HPDE6-E6E7 (cell line): ENCODE data around the gene ATF7IP2.
A peak's percentile ranks its signal among the peaks of the same experiment; 100 is the strongest.
"Not testable (repeated sequence)": the region's sequence is repeated elsewhere in the genome, so short reads cannot be mapped to it uniquely, and the experiment has no call there.

ENCODE experiments used
- DNase-seq: peaks from one replicate; pipeline ENCODE4 v3.0.0; 2011; ENCODE audit warnings: missing footprints; ENCODE audit errors: extremely low spot score

Gene ATF7IP2

DNA sequence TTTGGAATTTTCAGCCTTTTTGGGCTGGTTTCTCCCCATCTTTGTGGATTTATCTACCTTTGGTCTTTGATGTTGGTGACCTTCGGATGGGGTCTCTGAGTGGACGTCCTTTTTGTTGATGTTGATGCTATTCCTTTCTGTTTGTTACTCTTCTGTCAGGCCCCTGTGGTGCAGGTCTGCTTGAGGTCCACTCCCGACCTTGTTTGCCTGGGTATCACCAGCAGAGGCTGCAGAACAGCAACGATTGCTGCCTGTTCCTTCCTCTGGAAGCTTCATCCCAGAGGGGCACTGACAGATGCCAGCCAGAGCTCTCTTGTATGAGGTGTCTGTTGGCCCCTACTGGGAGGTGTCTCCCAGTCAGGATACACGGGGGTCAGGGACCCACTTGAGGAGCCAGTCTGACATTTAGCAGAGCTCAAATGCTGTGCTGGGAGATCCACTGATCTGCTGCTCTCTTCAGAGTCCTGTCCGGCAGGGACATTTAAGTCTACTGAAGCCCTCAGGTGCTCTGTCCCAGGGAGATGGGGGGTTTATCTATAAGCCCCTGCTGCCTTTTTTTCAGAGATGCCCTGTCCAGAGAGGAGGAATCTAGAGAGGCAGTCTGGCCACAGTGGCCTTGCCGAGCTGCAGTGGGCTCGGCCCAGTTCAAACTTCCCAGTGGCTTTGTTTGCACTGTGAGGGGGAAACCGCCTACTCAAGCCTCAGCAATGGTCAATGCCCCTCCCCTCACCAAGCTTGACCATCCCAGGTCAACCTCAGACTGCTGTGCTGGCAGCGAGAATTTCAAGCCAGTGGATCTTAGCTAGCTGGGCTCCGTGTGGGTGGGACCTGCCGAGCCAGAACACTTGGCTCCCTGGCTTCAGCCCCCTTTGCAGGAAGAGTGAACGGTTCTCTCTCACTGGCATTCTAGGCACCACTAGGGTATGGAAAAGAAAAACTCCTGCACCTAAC is 66.6 kb downstream of the ATF7IP2 start:
- DNase-seq: not testable (repeated sequence)

- no peak for DNase-seq
Measured at GRCh38 chr16:10453159-10453510, 67.3 kb downstream of the ATF7IP2 start.

DNA sequence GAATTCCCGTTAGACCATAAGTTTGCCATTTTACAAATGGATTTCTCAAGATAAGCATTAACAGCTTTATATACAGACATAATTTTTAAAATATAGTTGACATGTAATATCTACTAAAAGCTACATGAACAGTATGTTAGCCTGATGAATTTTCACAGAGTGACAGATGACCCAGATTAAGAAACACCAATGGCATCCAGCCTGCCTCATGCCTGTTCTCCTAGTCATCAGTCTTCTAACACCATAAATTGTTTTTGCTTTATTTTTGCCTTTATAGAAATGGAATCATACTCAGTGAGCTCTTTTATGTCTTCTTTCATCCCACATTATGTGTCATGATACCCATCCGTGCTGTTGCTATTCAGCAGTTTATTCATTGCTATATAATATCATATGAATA is 80.0 kb downstream of the ATF7IP2 start:
- DNase-seq: no peak

- DNase-seq: no peak
Measured at GRCh38 chr16:10466313-10466712, 80.5 kb downstream of the ATF7IP2 start.

DNA sequence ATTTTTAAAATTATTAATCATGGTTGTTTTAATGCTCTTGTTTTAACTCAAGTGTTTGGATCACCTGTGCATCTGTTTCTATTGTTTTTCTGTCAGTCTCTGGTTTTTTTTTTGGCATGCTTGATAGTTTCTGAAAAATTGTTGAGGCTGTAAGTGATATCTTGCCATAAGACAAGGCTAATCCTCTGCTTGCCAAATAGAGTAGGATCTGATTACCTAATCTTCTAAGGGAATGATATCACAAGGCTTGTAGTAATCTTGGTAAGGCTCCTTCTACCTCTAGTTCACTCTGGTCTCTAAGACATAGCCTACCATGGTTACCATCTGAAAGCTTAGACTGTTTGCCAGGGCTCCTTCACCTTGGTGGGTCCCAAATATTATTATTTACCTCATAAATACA is 81.0 kb downstream of the ATF7IP2 start:
- DNase-seq: no peak

DNA sequence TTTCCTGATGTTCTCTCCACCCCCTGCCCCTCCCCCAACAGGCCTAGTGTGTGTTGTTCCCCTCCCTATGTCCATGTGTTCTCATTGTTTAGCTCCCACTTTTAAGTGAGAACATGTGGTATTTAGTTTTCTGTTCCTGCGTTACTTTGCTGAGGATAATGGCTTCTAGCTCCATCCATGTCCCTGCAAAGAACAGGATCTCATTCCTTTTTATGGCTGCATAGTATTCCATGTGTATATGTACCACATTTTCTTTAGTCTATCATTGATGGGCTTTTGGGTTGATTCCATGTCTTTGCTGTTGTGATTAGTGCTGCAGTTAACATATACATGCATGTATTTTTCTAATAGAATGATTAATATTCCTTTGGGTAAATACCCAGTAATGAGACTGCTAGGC is 90.8 kb downstream of the ATF7IP2 start:
- not testable (repeated sequence) for DNase-seq

- DNase-seq: no peak
Measured at GRCh38 chr16:10480151-10480550, 94.3 kb downstream of the ATF7IP2 start.

- no peak for DNase-seq
Measured at GRCh38 chr16:10485159-10485558, 99.3 kb downstream of the ATF7IP2 start.

DNA sequence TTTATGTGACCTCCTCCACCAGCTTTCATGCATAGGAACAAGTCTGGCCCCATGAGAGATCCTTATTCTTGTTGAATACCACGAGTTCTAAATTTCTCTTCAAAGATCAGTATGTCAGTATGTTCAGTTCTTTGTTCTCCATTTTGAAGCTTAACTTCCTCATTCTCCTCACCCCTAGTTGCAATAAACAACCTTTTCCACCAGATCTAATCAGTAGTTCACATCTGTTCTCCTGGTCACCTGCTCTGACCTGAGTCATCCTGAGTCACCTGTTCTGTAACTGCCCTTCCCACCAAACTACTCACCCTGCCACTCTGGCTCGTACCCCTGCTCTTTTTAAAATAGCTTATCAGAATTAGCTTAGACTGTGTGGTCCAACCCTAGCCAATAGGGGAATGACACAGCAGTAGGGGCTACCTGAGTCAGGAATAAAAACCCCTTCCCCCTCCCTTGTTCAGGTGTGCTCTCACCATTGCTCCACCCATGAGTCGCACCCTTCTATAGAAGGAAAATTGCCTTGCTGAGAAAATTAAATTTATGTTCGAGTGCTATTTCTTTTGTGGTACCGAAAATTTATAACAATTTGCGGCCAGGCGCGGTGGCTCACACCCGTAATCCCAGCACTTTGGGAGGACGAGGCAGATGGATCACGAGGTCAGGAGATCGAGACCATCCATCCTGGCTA is 100.0 kb downstream of the ATF7IP2 start:
- DNase-seq: no peak

DNA sequence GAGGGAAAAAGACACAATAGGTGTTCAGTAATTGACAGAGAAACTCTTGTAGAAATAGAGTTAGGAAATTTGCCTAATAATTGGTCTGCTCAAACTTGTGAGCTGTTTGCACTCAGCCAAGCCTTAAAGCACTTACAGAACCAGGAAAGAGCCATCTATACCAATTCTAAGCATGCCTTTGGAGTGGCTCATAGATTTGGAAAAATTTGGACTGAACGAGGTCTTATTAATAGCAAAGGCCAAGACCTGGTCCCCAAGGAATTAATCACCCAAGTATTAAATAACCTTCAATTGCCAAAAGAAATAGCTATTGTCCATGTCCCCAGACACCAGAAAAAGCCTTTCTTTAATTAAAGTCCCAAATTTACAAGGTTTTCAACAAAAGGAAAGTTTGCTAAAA is 104.3 kb downstream of the ATF7IP2 start:
- DNase-seq: no peak

DNA sequence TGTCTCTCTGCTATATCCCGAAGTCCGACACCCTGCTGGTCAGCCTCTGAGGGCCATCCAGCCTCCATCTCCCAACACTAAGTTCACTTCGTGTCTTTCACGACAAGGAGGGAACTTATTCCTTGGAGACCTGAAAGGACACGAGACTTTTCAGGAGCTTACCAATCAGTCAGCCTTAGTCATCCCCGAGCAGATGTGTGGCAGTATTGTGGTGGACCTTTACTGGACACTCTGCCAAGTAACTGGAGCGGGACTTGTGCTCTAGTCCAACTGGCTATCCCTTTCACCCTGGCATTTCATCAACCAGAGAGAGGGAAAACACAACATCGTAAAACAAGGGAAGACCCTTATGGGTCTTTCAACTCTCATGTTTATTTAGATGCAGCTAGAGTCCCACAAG is 107.4 kb downstream of the ATF7IP2 start:
- DNase-seq: no peak

- no peak for DNase-seq
Measured at GRCh38 chr16:10494343-10495030, 108.6 kb downstream of the ATF7IP2 start.

DNA sequence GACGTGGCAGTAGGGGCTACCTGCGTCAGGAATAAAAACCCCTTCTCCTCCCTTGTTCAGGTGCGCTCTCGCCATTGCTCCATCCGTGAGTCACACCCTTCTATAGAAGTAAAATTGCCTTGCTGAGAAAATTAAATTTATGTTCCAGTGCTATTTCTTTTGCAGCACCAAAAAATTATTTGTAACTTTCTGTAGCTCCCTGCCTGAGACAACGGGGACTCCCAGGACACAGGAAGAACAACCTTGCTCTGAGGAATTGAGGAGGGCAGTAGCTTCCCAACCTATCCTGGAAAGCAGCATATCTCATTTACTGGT is 109.1 kb downstream of the ATF7IP2 start:
- DNase-seq: no peak

DNA sequence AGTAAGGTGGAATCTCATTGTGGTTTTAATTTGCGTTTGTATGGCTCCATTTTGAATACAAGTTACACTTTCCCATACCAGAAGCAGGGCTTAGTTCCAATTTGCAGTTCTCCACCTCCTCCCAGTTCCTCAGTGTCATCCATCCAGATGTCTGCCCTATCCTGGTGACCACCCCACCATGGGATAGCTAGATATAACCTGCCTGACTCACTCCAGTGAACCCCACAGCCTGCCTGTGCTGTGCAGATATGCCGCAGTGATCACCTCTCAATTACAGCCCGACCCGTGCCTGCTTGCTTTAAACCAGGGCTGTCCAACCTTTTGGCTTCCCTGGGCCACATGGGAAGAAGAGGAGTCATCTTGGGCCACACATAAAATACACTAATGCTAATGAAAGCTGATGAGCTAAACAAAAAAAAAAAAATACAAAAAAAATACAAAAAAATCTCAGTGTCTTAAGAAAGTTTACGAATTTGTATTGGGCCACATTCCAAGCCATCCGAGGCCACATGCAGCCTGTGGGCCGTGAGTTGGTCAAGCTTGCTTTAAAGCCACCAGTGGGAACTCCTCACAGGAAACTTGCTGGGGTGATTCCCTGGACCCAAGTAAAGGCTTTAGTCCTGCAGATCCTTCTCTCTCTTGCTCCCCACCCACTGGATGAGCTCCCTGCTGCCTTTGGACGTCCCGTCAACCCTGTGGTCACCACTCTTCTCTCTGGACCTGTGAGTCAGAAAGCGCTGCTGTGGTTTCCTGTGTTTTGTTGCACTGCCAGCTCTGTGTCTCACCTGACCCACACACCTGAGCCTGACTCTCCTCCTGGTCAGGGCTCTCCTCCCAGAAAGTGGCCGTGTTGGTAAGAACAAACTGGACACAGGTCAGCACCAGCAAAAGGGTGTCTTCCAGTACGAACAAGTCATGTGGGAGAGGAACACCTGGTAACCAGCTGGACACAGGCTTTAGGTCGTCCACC is 111.6 kb downstream of the ATF7IP2 start:
- DNase-seq: no peak

- no peak for DNase-seq
Measured at GRCh38 chr16:10500582-10500981, 114.7 kb downstream of the ATF7IP2 start.

DNA sequence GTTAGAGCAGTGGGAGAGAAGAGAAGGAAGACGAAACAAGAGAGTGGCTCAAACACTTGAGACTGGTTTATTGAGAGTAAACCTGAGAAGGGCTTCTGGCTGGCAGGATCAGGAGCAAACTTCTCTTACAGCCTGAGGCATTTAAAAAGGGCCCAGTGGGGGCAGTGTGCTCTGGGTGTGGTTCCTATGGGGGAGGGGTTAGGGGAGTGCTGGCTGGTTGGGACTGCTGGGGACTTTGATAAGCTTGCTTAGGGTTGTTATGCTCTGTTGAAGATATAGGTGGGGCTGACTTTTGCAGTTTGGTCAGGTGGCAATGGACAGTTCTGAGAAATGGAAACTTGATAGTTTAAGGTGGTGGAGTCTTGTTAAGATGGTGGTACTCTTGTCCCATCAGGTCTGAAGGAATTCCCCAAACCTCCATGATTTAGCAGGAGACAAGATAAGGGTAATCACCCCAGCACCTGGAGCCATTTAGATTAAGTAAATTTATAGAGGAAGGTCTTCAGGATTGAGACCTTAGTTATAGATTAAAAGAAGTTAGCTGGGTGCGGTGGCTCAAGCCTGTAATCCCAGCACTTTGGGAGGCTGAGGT is 115.3 kb downstream of the ATF7IP2 start:
- no peak for DNase-seq

DNA sequence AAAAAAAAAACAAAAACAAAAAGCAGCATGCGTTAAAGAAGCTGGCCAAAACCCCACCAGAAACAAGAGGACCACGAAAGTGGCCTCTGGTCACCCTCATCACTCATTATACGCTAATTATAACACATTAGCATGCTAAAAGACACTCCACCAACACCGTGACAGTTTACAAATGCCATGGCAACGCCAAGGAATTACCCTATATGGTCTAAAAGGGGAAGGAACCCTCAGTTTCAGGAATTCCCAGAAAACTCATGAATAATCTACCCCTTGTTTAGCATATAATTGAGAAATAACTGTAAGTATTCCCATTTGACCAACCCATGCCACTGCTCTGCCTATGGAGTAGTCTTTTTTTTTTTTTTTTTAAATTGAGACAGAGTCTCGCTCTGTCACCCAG is 116.9 kb downstream of the ATF7IP2 start:
- no peak for DNase-seq

GRCh38 chr16:10504404-10504885 is 118.6 kb downstream of the ATF7IP2 start:
- DNase-seq: no peak

DNA sequence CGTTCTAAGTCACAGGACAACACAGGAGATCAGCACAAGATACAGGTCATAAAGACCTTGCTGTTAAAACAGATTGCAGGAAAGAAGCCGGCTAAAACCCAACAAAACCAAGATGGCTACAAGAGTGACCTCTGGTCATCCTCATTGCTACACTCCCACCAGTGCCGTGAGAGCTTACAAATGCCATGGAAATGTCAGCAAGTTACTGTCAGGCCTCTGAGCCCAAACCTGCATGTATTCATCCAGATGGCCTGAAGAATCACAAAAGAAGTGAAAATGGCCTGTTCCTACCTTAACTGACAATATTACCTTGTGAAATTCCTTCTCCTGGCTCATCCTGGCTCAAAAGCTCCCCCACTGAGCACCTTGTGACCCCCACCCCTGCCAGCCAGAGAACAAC is 119.4 kb downstream of the ATF7IP2 start:
- DNase-seq: not testable (repeated sequence)

DNA sequence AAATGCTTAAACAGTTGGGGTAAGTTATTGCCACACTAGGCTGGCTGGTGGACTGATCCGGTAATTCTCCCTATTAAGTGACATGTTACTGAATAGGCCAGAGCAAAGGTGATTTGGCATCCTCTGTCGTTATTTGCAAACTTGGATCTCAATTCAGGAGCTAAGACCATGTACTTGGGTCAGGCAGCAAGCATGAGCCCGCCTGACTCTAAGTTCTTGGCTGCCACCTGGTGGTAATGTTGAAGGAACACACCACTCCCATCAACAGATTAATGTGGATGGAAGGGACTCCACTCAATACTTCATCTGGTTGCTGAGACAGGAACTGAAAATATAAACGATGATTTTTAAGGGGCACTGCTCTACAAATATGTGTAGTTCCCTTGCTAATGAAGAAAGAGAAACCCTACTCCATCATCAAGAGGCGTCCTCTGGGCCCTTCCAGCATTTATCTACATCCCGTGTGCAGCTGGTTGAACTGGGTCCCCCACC is 123.7 kb downstream of the ATF7IP2 start:
- peak; percentile 80 for DNase-seq

- DNase-seq: no peak
Measured at GRCh38 chr16:10510279-10510678, 124.4 kb downstream of the ATF7IP2 start.
